ENCODE data around the gene SHANK3. TPM values are rescaled to one million over a fixed set of nuclear protein-coding genes. Genes with fewer than 3 reads are reported as not detected.

SHANK3 gene
- total RNA-seq, 1 donor from 2014 or later = 21.8 TPM

- no peak for DNase-seq (ENCODE audit: low spot score)
Observed at GRCh38 chr22:50699001-50699755, 26.6 kb downstream of the SHANK3 start.

DNA sequence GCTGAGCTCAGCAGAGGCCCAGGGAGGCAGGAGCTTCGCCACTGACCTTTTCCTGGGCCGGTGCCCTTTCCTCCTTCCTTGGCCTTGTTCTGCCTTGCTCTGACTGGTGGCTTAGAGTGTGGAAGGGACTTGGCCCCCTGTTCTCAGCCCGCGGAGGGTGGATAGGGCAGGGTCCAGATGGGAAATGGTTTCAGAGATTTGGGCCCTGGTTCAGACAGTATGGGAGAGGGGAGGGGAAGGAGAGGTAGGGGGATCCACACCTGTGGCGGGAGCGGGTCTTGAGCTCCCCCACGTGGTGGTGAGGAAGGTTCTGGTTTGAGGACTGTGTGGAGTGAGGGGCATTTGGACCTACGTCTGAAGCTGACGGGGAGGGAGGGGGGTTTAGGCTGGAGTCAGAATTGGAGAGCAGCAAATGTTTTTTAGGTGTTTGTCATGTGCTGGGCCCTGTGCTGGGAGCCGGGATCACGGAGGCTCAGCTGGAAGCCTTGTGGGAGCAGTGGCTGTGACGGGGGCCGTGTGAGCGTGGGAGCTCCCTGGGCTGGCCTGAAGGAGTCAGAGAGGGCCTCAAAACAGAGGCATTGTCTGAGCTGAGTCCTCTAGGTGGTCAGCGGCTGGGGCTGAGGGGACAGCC lies 27.2 kb downstream of the SHANK3 start:
- no peak for DNase-seq (ENCODE audit: low spot score)

DNA sequence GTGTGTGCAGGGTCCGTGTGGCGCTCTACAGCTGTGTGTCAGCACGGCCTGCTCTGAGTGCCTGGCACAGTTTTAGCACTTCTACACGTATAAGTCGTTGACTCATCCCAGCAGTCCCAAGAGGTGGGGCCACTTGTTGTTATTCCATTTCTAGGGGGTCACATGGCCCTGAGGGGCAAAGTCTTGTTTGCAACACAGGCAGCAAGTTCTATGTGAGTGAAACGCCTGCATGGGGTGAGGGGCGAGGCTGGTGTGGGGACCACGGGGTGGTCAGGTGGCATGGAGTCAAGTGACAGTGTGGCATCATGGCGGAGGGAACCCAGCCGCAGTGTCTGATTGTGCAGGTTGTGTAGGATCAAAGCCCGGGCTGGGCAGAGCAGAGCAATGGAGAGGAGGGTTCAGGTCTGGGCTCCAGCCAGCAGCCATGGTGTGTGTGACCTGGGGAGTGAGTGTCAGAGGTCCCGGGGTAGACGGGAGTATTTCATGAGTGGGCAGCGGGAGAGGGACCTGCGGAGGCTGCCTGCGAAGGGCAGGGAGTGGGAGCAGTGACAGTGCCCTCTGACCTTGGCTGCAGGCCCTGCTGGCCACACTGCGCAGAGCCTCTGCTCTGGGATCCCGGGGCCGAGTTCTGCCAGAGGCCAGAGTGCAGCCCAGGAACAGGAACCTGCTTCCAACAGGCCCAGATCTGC lies 27.9 kb downstream of the SHANK3 start:
- no peak for DNase-seq (ENCODE audit: low spot score)

DNA sequence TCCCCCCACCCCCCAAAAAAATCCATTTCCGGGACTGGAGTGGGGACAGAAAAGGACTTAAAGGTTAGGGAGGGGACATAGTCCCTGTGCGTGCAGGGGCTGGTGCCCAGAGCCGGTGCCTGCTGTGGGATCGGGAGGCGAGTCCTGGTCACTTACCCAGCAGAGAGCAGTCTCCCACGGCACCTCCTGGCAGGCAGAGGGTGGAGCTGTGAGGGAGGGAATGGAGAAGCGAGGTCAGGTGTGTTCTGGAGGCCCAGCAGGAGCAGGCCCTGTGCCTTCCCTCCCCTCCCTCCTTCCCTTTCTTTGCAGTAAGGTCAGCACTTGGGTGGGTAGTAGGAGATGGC lies 28.4 kb downstream of the SHANK3 start:
- DNase-seq (ENCODE audit: low spot score) = no peak

- no peak for DNase-seq (ENCODE audit: low spot score)
Observed at GRCh38 chr22:50701428-50702154, 29.0 kb downstream of the SHANK3 start.

- DNase-seq (ENCODE audit: low spot score) = no peak
Observed at GRCh38 chr22:50702261-50702671, 29.6 kb downstream of the SHANK3 start.

GRCh38 chr22:50702821-50703725 lies 30.4 kb downstream of the SHANK3 start:
- no peak for DNase-seq (ENCODE audit: low spot score)

DNA sequence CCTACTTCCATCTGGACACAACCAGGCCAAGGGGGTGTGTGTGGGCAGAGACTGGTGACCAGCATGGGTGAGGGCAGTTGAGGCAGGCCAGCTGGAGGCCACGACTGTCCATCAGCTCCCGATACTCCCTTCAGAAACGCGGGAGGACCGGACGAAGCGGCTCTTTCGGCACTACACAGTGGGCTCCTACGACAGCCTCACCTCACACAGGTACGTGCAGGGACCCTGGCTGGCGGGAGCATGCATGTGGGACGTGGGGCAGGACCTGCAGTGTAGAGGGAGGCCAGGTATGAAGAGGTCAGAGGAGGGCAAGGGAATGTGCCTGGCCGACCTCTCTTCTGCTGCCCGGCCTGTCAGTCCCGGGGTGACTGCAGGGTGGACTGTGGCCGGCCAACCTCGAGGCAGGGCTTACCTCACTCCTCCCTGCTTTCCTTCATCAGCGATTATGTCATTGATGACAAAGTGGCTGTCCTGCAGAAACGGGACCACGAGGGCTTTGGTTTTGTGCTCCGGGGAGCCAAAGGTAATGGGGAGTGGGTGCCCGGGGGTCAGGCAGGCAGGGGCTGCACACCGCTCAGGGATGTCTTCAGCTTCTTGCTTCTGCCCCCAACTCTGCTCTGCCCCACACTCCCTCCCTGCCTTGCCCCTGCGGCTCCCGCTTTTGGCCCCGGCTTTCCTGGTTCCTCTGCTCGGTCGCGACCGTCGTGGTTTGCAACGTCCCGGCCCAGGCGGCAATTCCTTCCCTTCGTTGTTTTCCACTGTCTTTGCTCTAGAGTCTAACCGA lies 31.3 kb downstream of the SHANK3 start:
- no peak for DNase-seq (ENCODE audit: low spot score)

GRCh38 chr22:50704510-50705218 lies 32.0 kb downstream of the SHANK3 start:
- no peak for DNase-seq (ENCODE audit: low spot score)

DNA sequence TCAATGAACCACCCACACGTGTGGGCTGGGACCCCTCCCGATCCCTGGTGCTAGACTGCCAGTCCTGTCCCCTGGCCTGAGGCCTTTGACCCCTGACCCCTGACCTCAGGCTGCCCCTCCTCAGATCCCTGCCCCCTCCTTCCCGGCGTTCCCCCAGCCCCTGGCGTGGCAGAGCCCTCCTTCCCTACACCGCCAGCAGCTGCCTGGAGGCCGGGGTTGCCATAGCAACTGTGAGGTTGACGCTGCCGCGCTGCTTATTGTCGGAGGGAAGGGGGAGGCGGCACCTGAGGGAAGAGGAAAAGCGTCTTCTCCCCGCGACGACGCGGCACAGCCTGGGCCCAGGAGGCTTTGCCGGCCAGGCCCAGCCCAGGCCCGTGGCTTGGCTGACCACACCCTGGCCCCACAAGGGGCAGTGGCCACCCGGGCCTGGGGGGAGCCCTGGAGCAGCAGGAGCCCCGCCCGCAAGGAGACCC lies 32.6 kb downstream of the SHANK3 start:
- DNase-seq (ENCODE audit: low spot score) = peak; percentile 48

- no peak for DNase-seq (ENCODE audit: low spot score)
Observed at GRCh38 chr22:50705851-50706351, 33.3 kb downstream of the SHANK3 start.

DNA sequence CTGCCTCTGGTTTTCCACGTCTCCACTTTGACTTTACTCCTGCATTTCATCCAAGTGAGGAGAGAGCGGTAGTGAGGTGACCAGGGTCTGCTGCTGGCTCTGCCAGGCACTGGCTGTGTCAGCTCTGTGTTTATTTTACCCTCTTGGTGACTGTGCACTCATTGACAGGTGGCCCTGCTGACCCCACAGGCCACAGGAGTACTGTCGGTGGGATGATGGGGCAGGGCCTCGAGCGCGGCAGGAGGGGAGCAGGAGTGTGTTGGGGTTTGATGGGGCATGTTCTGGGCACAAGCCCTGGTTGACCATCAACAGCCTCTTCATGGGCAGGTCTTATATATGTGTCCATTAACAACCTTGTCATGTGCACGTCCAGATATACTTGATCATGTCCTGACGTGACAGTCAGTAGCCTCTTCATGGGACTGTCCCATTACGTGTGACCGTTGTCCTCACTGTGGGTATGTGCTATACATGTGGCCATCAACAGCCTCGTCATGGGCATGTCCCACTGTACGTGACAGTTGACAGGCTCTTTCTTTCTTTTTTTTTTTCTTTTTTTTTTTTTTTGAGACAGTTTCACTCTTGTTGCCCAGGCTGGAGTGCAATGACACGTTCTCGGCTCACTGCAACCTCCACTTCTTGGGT lies 34.0 kb downstream of the SHANK3 start:
- DNase-seq (ENCODE audit: low spot score) = no peak

DNA sequence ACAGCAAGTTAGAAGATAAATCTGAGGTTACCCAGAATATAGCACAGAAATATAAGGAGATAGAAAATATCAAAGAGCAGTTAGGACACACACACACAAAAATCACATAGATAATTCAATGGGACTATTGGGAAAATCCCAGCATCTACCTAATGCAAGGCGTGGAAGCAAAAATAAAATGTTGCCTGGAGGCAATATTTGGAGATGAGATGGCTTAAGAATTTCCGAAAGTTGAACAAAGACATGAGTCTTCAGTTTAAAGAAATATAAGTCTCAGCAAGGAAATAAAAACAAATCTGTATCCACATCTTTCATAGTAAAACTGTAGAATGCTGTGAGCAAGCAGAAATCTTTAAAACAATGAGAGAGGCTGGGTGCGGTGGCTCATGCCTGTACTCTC lies 35.9 kb downstream of the SHANK3 start:
- DNase-seq (ENCODE audit: low spot score) = no peak

GRCh38 chr22:50708996-50709395 lies 36.4 kb downstream of the SHANK3 start:
- no peak for DNase-seq (ENCODE audit: low spot score)

DNA sequence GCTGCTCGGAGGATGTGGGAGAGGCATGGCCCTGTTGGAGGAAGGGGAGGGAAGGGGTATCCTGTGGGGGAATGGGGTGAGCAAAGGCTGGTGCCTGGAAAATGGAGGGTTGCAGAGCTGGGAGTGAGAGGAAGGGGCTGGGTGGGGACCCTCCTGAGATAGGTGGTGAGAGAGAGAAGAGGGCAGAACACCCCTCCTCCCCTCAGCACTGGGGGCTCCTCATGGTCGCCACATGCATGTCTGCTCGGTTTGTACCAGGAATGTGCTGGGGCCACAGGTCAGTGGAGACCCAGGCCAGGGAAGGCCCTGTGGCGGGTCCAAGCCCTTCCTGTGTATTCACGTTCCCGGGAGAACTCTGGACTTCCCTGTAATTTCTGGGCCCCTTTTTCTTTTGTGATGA lies 37.6 kb downstream of the SHANK3 start:
- no peak for DNase-seq (ENCODE audit: low spot score)

DNA sequence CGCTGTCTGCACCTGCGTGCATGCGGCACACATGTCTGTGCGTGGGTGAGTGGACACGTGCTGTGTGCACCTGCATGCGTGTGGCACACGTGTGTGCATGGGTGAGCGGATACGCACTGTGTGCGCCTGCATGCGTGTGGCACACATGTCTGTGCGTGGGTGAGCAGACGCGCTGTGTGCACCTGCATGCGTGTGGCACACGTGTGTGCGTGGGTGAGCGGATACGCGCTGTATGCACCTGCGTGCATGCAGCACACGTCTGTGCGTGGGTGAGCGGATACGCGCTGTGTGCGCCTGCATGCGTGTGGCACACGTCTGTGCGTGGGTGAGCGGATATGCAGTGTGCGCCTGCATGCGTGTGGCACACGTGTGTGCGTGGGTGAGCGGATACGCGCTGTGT lies 38.3 kb downstream of the SHANK3 start:
- DNase-seq (ENCODE audit: low spot score) = no peak

DNA sequence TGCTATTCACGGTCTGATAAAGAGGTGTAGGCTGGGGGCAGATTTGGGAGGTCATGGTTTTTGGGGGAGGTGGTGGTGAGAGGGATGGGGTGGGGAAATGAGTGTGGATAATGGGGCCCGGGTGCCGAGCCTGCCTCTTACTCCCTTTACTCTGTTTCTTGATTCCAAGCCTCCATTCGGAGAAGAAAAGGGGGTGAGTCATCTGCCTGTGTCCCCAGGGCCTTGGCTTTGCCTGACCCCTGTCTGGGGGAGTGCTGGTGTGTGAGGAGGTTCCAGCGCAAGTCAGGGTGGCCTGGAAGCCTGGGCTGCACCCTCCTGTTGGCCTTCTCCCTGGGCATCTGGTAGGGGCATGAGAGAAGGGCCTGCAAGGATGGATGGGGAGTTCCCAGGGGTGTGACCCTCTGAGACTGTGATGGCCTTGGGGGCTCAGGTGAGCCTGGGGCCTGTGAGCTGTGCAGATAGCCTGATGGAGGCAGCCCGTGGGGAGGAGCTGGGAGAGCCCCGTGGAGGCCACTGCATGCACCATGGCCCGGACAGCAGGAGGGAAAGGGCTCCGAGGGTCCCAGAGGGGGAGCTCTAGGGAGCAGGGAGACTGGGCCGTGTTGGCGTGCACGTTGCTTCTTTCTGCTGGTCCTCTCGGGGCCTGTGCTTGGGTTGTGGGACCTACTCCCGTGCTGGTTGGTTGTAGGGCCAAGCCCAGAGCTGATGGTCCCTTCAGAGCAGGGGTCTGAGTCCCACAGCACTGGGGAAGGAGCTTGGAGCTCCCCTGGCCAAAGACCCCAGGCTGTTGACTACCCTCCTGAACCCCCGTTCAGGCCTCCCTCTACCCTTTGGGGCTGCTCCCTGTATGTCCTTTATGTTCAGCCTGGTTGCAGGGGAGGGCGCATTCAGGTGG lies 39.1 kb downstream of the SHANK3 start:
- no peak for DNase-seq (ENCODE audit: low spot score)
